Left kidney (tissue), 8 donors: ENCODE results near the gene NUP37. TPM values are rescaled to one million over a fixed set of nuclear protein-coding genes. Genes with fewer than 3 reads are reported as not detected.
"Not testable (repeated sequence)": the region's sequence is repeated elsewhere in the genome, so short reads cannot be mapped to it uniquely, and the experiment has no call there.

Source experiments
- DNase-seq: peaks from one replicate; pipeline ENCODE4 v3.0.0-alpha.2; 2013
- long read RNA-seq, 8 donors: transcript quantifications; one replicate each; lab custom pipeline, GENCODE V29; 2026
- polyA plus RNA-seq: library from polyadenylated mRNA; unstranded; fragments of 120-200 nt; gene quantifications from one replicate; pipeline ENCODE4 v1.2.1, GENCODE V29; 2013; ENCODE audit not compliant: insufficient read length

The NUP37 gene
- polyA plus RNA-seq: 35.8 TPM
- long read RNA-seq, donor 1, transcript NUP37-209 (10 exons, 2,372 nt): major isoform, 12 of 26 reads
- long read RNA-seq, donor 1, partial matches to known transcripts: 10 of 26 reads
- long read RNA-seq, donor 1, other reads (novel, unspliced or antisense): 0 of 26 reads
- long read RNA-seq, donor 2, transcript NUP37-209 (10 exons, 2,372 nt): major isoform, 5 of 16 reads
- long read RNA-seq, donor 2, partial matches to known transcripts: 8 of 16 reads
- long read RNA-seq, donor 2, other reads (novel, unspliced or antisense): 0 of 16 reads
- long read RNA-seq, donor 3, transcript NUP37-209 (10 exons, 2,372 nt): major isoform, 5 of 16 reads
- long read RNA-seq, donor 3, partial matches to known transcripts: 11 of 16 reads
- long read RNA-seq, donor 3, other reads (novel, unspliced or antisense): 0 of 16 reads
- long read RNA-seq, donor 4, partial matches to known transcripts: 0 of 4 reads
- long read RNA-seq, donor 4, other reads (novel, unspliced or antisense): 0 of 4 reads
- long read RNA-seq, donor 5, transcript NUP37-209 (10 exons, 2,372 nt): major isoform, 14 of 29 reads
- long read RNA-seq, donor 5, partial matches to known transcripts: 10 of 29 reads
- long read RNA-seq, donor 5, other reads (novel, unspliced or antisense): 0 of 29 reads
- long read RNA-seq, donor 6, transcript NUP37-209 (10 exons, 2,372 nt): major isoform, 7 of 14 reads
- long read RNA-seq, donor 6, partial matches to known transcripts: 5 of 14 reads
- long read RNA-seq, donor 6, other reads (novel, unspliced or antisense): 0 of 14 reads
- long read RNA-seq, donor 7, transcript NUP37-209 (10 exons, 2,372 nt): major isoform, 14 of 33 reads
- long read RNA-seq, donor 7, partial matches to known transcripts: 11 of 33 reads
- long read RNA-seq, donor 7, other reads (novel, unspliced or antisense): 0 of 33 reads
- long read RNA-seq, donor 8, partial matches to known transcripts: 0 of 7 reads
- long read RNA-seq, donor 8, other reads (novel, unspliced or antisense): 0 of 7 reads

DNA sequence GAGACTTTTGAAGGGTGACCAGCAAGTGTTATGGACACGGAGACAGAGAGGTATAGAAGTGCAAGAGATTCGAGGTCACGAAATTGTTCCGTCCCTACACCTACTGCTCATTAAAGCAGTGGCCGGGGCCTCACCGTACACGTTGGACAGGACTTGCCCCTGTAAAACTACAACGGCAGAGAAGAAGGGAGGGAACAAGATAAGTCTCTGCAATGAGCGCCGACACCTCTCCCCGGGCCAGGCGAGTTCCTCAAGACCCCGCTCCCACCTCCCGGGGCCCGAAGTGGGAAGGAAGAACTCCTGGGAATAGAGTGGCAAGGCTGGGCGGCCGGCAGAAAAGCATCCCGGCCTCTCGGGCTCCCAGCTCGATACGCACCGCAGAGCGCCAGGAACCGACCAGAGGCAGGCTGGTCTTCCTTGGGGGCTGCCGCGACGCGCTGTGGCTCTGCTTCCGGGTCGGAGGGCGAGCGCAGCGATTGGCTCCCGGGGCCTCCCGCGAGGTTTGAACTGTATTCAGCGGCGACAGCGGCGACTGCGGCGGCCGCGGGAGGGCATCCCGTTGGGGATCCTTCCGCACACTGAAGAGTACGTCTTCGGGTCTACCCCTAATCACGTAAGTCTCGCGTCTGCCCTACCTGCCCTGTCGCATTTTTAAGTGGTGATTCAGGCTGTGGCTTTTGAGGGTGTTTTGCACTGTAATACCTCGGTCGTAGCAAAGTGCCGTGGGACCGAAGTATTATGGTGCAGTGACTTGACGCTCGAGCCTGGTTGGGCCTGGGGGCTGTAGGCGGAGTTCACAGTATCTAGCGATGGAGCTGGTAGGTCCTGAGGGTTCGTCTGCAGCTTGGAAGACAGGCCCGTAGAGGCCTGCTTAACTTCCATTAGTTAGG lies at the start of gene NUP37, which contains the start of gene PARPBP:
Gene NUP37 (minus strand): TSS at position 441 of the 890 bp plus-strand sequence. CDS start 1,596 bp downstream, outside the sequence.
Gene PARPBP (plus strand): TSS at position 510 of the 890 bp plus-strand sequence. CDS start 3,706 bp downstream, outside the sequence.
- DNase-seq: peak; percentile 88

- DNase-seq: no peak
Measured at GRCh38 chr12:102167821-102168604, 48.1 kb upstream of the NUP37 start.

- no peak for DNase-seq
Measured at GRCh38 chr12:102163383-102163782, 43.5 kb upstream of the NUP37 start.

GRCh38 chr12:102155206-102155605 lies 35.3 kb upstream of the NUP37 start:
- not testable (repeated sequence) for DNase-seq

- DNase-seq: not testable (repeated sequence)
Measured at GRCh38 chr12:102147062-102147587, 27.2 kb upstream of the NUP37 start.

DNA sequence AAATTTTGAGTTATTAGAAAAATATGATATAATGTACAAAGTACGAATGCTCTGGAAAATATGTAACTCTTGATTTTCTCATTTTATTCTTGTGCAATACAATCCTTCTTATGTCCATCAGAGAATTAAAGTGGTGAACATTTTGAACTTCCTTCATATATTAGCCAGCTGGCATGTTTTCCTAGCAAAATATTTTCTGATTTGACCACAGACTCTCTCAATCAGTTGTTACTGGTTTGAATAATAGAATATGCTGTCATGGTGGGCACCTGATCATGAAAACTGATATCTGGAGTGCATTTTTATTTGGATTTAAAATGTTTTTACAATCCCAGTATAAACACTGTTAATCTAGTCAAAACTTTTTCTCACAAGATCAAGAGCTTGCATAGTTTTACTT lies 24.3 kb upstream of the NUP37 start:
- no peak for DNase-seq

- DNase-seq: not testable (repeated sequence)
Measured at GRCh38 chr12:102142866-102143373, 23.0 kb upstream of the NUP37 start.

- not testable (repeated sequence) for DNase-seq
Measured at GRCh38 chr12:102137619-102138018, 17.7 kb upstream of the NUP37 start.

GRCh38 chr12:102131442-102131841 lies 11.5 kb upstream of the NUP37 start:
- DNase-seq: not testable (repeated sequence)

GRCh38 chr12:102130720-102131119 lies 10.8 kb upstream of the NUP37 start:
- not testable (repeated sequence) for DNase-seq

GRCh38 chr12:102121328-102121727 lies 1.4 kb upstream of the NUP37 start:
- DNase-seq: not testable (repeated sequence)

GRCh38 chr12:102120886-102121285 lies 972 bp upstream of the NUP37 start:
- no peak for DNase-seq

- DNase-seq: no peak
Measured at GRCh38 chr12:102120564-102120873, 605 bp upstream of the NUP37 start.

- no peak for DNase-seq
Measured at GRCh38 chr12:102118874-102119273, 1.0 kb downstream of the NUP37 start.

DNA sequence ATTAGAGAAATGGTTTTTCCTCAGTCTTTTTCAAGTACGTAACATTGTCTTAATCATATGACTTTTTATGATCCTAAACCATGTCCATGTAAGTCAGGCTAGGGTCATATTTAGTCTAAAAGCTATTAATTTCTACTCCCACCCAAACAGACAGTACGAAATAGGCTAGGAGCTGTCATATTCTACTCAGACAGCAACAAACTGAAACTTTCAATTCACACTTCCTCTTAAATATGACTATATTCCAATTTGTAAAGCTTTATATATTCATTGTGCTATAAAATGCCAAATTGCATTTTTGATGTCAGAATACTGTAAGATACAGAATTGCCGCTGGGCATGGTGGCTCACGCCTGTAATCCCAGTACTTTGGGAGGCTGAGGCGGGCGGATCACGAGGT lies 3.5 kb downstream of the NUP37 start:
- DNase-seq: no peak

- no peak for DNase-seq
Measured at GRCh38 chr12:102114212-102114611, 5.7 kb downstream of the NUP37 start.

- DNase-seq: no peak
Measured at GRCh38 chr12:102110782-102111181, 9.1 kb downstream of the NUP37 start.

- DNase-seq: no peak
Measured at GRCh38 chr12:102107970-102108369, 11.9 kb downstream of the NUP37 start.

DNA sequence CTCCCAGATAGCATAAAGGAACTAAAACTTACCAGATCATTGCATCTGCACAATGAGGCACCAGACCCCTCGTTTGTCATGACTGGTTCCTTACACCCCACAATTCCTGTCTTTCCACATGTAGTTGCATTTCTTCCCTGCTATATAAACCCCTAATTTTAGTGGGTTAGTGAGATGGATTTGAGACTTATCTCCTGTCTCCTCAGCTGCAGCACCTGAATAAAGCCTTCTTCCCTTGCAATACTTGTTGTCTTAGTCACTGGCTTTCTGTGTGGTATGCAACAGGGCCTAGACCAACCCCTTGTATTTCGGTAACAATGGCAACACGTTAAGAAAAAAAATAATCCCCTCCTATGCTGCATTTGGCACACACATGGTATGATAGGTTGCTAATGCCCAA lies 13.0 kb downstream of the NUP37 start:
- no peak for DNase-seq

DNA sequence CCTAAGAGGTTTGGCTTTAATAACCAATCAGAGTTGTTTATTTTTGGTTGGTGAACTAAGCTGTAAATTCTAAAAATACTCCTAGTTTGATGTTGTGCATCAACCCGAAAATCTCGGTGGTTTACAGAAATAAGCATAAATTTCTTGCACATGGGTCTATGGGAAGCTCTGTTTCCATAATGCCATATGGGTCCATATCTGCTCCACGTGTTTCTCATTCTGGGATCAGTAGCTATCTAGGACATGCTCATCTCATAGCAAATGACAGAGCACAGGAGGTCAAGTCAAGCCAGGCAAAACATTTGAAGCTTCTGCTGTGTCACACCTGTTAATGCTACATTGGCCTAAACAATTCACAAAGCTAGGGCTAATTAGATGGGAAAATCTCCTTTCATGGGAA lies 23.1 kb downstream of the NUP37 start:
- no peak for DNase-seq
